Measurements from ENCODE around the gene SLC29A1.

- TF ChIP-seq CTCF (IDR thresholded peaks at IDR 0.05) (no peak), EP300 (IDR thresholded peaks at IDR 0.05) (no peak), POLR2A (IDR thresholded peaks at IDR 0.05) (no peak)
These were observed 22.2 kb upstream of the SLC29A1 start for GRCh38 chr6:44201200-44201599.
